ENCODE results near the gene STK33. TPM values are rescaled to one million over a fixed set of nuclear protein-coding genes. Genes with fewer than 3 reads are reported as not detected.
A peak's percentile ranks its signal among the peaks of the same experiment; 100 is the strongest.

Gene STK33
- total RNA-seq (2021; ENCODE audit: unreplicated experiment) (10.9 TPM), Bru-seq, nascent RNA (percentile 61 among the genes with signal in this experiment), BruChase-seq, experiment 1, labeled RNA remaining after a 6-hour chase (percentile 72 among the genes with signal in this experiment), BruChase-seq, experiment 2, labeled RNA remaining after a 2-hour chase (percentile 82 among the genes with signal in this experiment)
- polyA plus RNA-seq (2012): 3.7 and 5.7 TPM in 2 replicates
- long read RNA-seq, partial matches to known transcripts: 0 of 6 reads
- long read RNA-seq, other reads (novel, unspliced or antisense): 6 of 6 reads

DNA sequence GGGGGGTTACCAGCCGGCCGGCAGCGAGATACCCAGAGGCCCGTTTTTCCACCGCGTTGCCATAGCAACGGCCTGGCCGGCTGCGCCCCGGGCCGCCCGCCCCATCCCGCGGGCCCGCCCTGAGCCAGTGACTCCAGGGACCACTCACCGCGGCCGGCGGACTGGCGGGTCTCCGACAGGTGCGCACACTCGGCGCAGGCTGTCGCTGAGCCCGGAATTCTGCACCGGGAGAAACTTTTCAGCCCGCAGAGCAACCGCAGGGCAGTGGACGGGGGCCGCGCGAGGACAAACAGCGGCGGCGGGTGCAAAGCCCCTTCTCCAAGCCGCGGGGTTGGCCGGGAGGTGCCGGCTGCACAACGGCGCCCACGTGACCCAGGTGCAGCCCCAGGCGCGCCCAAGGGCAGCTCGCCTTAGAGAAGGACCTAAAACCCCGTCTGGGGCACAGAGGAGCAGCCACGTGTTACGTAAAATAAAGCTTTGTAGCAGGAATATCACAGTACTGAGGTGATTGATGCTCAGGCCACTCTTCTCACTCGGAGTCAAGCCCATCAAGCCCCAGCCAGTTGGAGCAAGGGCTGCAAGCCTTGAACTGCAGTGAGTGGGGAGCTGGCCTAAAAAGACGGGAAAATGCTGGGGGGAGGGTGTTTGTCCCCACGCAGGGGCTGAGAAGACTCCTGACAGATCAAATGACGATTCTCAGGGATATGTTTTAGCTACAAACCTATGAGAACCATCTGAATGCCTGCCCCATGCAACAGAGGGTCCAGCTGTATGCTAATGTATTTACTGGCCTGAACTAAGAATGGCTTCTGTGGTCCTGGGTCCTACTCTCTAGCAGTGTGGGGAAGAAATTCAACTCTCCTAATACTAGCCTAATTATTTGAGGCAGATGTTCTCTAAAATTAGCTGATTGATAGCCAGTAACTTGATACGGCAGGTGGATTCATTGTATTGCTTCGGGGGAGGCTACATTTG lies at the start of gene STK33:
Gene STK33, minus strand, starts transcription at position 294 of the 975 bp plus-strand sequence. CDS start 119,323 bp downstream, outside the sequence.
- peak within 1 kb of the TSS; percentile 97 for H3K4me2 ChIP-seq (ENCODE audit: low read length)
- H3K27ac ChIP-seq (ENCODE audit: low read depth, low read length): peak within 1 kb of the TSS; percentile 27; the same call in 1 of the 2 replicates
- peaks cover 6 to 19% of the 10 kb centered on the region in 2 experiments; a peak in 3 of 4 replicates for H3K4me1 ChIP-seq (ENCODE audit: control insufficient read depth in 1 of 2, insufficient read depth in 2 of 2, low read length in 2 of 2)
- no peaks in the 10 kb centered on the region for H3K27me3 ChIP-seq (ENCODE audit: insufficient read depth, low read length)
- no peaks in the 10 kb centered on the region for H3K36me3 ChIP-seq (ENCODE audit: control insufficient read depth in 1 of 2, insufficient read depth in 2 of 2, low read length in 2 of 2)
- intact Hi-C loops (cut with micrococcal nuclease): no loop called here
- ATAC-seq (peak; percentile 95), DNase-seq (ENCODE audit: low read depth, low spot score) (peak; percentile 34)
- no peaks in the 10 kb centered on the region for H3K9me3 ChIP-seq (ENCODE audit: control insufficient read depth in 1 of 2, insufficient read depth in 1 of 2, low read depth in 1 of 2, low read length in 2 of 2)
- no TSS peak for BruUV-seq (replicated peaks)
- POLR2A ChIA-PET: no interaction called here
- H3K4me3 ChIP-seq (replicated peaks in 1 of 2; ENCODE audit: low read depth in 1 of 2, low read length in 2 of 2): peak within 1 kb of the TSS; percentile 68 to 76
- H3K9ac ChIP-seq (ENCODE audit: low read length): peak within 1 kb of the TSS; percentile 83
- peak within 1 kb of the TSS; percentile 97 for H2AFZ ChIP-seq (ENCODE audit: low read depth, low read length, poor library complexity, severe bottlenecking)
- no peaks in the 10 kb centered on the region; the same call in 1 of the 2 replicates for H4K20me1 ChIP-seq (ENCODE audit: insufficient read depth)
- CTCF ChIA-PET: no interaction called here
- H3K9me2 ChIP-seq (ENCODE audit: insufficient read depth): no peaks in the 10 kb centered on the region
- RAD21 ChIA-PET (ENCODE audit: low non-redundant PET in 1 of 2, low total read pairs in 2 of 2, uncharacterized antibody in 2 of 2, unreplicated experiment in 2 of 2): no interaction called here
- H3K79me2 ChIP-seq (ENCODE audit: insufficient read depth, low read length): no peaks in the 10 kb centered on the region
- TF ChIP-seq FOSL1 (IDR thresholded peaks at IDR 0.05; ENCODE audit: low read depth): no peak
- TF ChIP-seq EZH2phosphoT487 (IDR thresholded peaks at IDR 0.05; ENCODE audit: borderline replicate concordance): no peak
- TF ChIP-seq ELF1 (IDR thresholded peaks at IDR 0.05; ENCODE audit: borderline replicate concordance, low read depth): no peak
- TF ChIP-seq EZH2 (IDR thresholded peaks at IDR 0.05): no peak
- TF ChIP-seq POLR2A (IDR thresholded peaks at IDR 0.05; ENCODE audit: borderline replicate concordance, extremely low read depth, insufficient read depth, insufficient read length): no peak
- no peak for TF ChIP-seq RAD21 (IDR thresholded peaks at IDR 0.05; ENCODE audit: low read depth)
- TF ChIP-seq ZFX (IDR thresholded peaks at IDR 0.05): peak; percentile 52; the same call in 1 of the 2 replicates
- TF ChIP-seq, protein P1, sequence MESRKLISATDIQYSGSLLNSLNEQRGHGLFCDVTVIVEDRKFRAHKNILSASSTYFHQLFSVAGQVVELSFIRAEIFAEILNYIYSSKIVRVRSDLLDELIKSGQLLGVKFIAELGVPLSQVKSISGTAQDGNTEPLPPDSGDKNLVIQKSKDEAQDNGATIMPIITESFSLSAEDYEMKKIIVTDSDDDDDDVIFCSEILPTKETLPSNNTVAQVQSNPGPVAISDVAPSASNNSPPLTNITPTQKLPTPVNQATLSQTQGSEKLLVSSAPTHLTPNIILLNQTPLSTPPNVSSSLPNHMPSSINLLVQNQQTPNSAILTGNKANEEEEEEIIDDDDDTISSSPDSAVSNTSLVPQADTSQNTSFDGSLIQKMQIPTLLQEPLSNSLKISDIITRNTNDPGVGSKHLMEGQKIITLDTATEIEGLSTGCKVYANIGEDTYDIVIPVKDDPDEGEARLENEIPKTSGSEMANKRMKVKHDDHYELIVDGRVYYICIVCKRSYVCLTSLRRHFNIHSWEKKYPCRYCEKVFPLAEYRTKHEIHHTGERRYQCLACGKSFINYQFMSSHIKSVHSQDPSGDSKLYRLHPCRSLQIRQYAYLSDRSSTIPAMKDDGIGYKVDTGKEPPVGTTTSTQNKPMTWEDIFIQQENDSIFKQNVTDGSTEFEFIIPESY (IDR thresholded peaks at IDR 0.05; ENCODE audit: extremely low read depth, insufficient replicate concordance, low read length): no peak
- TF ChIP-seq EGR1 (IDR thresholded peaks at IDR 0.05; ENCODE audit: low read depth): no peak
- no peak for TF ChIP-seq CEBPB (IDR thresholded peaks at IDR 0.05; ENCODE audit: low read depth)
- peak; percentile 66 for TF ChIP-seq POLR2AphosphoS5 (IDR thresholded peaks at IDR 0.05; ENCODE audit: low read depth, low read length)
- TF ChIP-seq, protein P2, sequence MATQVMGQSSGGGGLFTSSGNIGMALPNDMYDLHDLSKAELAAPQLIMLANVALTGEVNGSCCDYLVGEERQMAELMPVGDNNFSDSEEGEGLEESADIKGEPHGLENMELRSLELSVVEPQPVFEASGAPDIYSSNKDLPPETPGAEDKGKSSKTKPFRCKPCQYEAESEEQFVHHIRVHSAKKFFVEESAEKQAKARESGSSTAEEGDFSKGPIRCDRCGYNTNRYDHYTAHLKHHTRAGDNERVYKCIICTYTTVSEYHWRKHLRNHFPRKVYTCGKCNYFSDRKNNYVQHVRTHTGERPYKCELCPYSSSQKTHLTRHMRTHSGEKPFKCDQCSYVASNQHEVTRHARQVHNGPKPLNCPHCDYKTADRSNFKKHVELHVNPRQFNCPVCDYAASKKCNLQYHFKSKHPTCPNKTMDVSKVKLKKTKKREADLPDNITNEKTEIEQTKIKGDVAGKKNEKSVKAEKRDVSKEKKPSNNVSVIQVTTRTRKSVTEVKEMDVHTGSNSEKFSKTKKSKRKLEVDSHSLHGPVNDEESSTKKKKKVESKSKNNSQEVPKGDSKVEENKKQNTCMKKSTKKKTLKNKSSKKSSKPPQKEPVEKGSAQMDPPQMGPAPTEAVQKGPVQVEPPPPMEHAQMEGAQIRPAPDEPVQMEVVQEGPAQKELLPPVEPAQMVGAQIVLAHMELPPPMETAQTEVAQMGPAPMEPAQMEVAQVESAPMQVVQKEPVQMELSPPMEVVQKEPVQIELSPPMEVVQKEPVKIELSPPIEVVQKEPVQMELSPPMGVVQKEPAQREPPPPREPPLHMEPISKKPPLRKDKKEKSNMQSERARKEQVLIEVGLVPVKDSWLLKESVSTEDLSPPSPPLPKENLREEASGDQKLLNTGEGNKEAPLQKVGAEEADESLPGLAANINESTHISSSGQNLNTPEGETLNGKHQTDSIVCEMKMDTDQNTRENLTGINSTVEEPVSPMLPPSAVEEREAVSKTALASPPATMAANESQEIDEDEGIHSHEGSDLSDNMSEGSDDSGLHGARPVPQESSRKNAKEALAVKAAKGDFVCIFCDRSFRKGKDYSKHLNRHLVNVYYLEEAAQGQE (IDR thresholded peaks at IDR 0.05; ENCODE audit: low read depth): no peak
- TF ChIP-seq YY1 (IDR thresholded peaks at IDR 0.05; ENCODE audit: extremely low read depth, insufficient replicate concordance, low read depth, low read length): peak; percentile 7
- TF ChIP-seq SRF (IDR thresholded peaks at IDR 0.05; ENCODE audit: low read depth): no peak
- TF ChIP-seq, protein P3, sequence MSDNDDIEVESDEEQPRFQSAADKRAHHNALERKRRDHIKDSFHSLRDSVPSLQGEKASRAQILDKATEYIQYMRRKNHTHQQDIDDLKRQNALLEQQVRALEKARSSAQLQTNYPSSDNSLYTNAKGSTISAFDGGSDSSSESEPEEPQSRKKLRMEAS (IDR thresholded peaks at IDR 0.05): peak; percentile 80
- peak; percentile 5; the same call in 1 of the 2 replicates for TF ChIP-seq SIN3A (IDR thresholded peaks at IDR 0.05; ENCODE audit: low read depth)
- TF ChIP-seq ZNF274 (IDR thresholded peaks at IDR 0.05; ENCODE audit: low read depth, low read length): no peak
